Ovary (tissue), 9 donors: Measurements from ENCODE around the gene MEI1. TPM values are rescaled to one million over a fixed set of nuclear protein-coding genes. Genes with fewer than 3 reads are reported as not detected.
"Not testable (repeated sequence)": the region's sequence is repeated elsewhere in the genome, so short reads cannot be mapped to it uniquely, and the experiment has no call there.

Experiments used
- DNase-seq, 5 donors: peaks; one replicate each; pipeline ENCODE4 v3.0.0-alpha.2; 2019 to 2020
- H3K27ac ChIP-seq, 2 donors: fragments of 200-600 bp; one replicate each; pipeline versions ENCODE4 v1.5.1 to v1.8.0; 2019 to 2022
- H3K27me3 ChIP-seq: fragments of 200-600 bp; one replicate; pipeline ENCODE4 v1.8.0; 2022
- H3K36me3 ChIP-seq: fragments of 200-600 bp; sonication (generic); one replicate; pipeline ENCODE4 v1.5.1; 2019
- H3K4me1 ChIP-seq: one replicate; pipeline ENCODE4 v1.8.1; 2013; ENCODE audit warnings: mild to moderate bottlenecking, moderate library complexity; ENCODE audit not compliant: insufficient read depth
- H3K4me3 ChIP-seq: fragments of 200-600 bp; sonication (generic); one replicate; pipeline ENCODE4 v1.5.1; 2017
- H3K9me3 ChIP-seq, 2 donors: fragments of 200-600 bp in 1 of 2; sonication (generic) in 1 of 2; one replicate each; pipeline versions ENCODE4 v1.5.1 to v1.8.1; 2013 to 2019; ENCODE audit warnings: mild to moderate bottlenecking in 1 of 2, moderate library complexity in 1 of 2
- CTCF ChIP-seq, 3 donors: fragments of 450-650 bp in 2 of 3; fragments of 200-600 bp in 1 of 3; IDR thresholded peaks; one replicate each; pipeline versions ENCODE4 v1.5.1 to v1.8.0; 2016 to 2022; ENCODE audit warnings: antibody characterized with exemption in 3 of 3, mild to moderate bottlenecking in 1 of 3
- EP300 ChIP-seq: sonication (generic); formaldehyde crosslinking; IDR thresholded peaks from one replicate; pipeline ENCODE4 v1.6.1; 2017; ENCODE audit warnings: antibody characterized with exemption
- POLR2A ChIP-seq: fragments of 450-650 bp; IDR thresholded peaks from one replicate; pipeline ENCODE4 v1.6.1; 2017; ENCODE audit warnings: antibody characterized with exemption, mild to moderate bottlenecking, moderate library complexity
- WGBS, 3 donors: extraction: QIAGEN DNeasy Blood & Tissue Kit in 1 of 3; methylation state at CpG; one replicate each; pipeline versions ENCODE4 v1.1.5 to v1.1.7; 2013 to 2017; 5-methylcytosine and 5-hydroxymethylcytosine counted together
- intact Hi-C, 4 donors: fragments of 100-400 bp; cut with DNase I; formaldehyde crosslinking; loops; one replicate each; pipeline versions ENCODE4 v1.11.0 to v1.15.1; 2022 to 2023
- polyA plus RNA-seq, 2 donors: library from polyadenylated mRNA; stranded (reverse); fragments of 200-250 nt in 1 of 2; fragments of 350-450 nt in 1 of 2; fragmentation: Illumina TruSeq in 1 of 2; extraction: RNeasy Lipid Tissue Mini Kit (QIAGEN cat#74804) in 1 of 2; gene quantifications; one replicate each; pipeline ENCODE4 v1.2.3, GENCODE V29; 2013 to 2014
- total RNA-seq, 7 donors: library from RNA; depleted of rRNA in 2 of 7; stranded (reverse); fragments of >200 nt in 2 of 7; fragmentation: NEBNext Ultra II Directional in 3 of 7; extraction: Animal tissue kit (Norgen Biotek cat#: 25700) in 3 of 7; gene quantifications; one replicate each; pipeline versions ENCODE4 v1.1.0 to v1.2.4, GENCODE V29; 2016 to 2023
- donor health status: DM: no; HTN: no; CAD: no; lungs with moderate emphysema.
- donor health status: DM: no; HTN: no; CAD: no.
- donor health status: Bipolar disorder and iron deficiency.
- donor health status: DM: yes; HTN: yes; CAD: no.
- donor health status: DM: no; HTN: no; CAD: no.
- donor health status: DM: yes; HTN: yes; CAD: no.

Gene MEI1
- total and polyA plus RNA-seq, 9 donors = 0.25 to 2.6 (median 1.1) TPM

DNA sequence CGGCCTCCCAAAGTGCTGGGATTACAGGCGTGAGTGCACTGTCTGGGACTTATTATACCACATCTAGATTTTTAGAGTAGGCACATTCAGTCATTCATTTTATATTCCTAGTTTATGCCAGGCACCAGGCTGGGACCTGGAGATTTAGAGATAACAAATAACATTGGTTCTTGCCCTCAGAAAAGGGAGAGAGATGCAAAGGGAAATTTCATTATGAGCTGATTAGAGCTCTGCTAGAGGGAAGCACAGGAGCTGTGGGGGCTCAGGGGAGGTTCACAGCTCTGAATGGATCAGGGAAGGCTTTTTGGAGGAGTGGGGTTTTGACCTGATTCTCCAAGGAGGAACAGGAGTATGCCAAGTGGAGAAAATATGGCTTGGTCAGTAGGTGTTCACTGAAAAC is 32.3 kb downstream of the MEI1 start:
- no peaks in the 10 kb centered on the region for H3K36me3 ChIP-seq
- TF ChIP-seq CTCF (IDR thresholded peaks at IDR 0.05) = no peak
- H3K27ac ChIP-seq = no peak overlapping the region
- H3K27me3 ChIP-seq = no peaks in the 10 kb centered on the region
- WGBS, 3 donors = 87 to 91% (median 87%) methylated on average over 2 of the region's 2 CpGs
- no peak for DNase-seq
- H3K4me1 ChIP-seq = no peaks in the 10 kb centered on the region
- no peak overlapping the region for H3K4me3 ChIP-seq
- H3K9me3 ChIP-seq = no peaks in the 10 kb centered on the region
- intact Hi-C loops = no loop called here

DNA sequence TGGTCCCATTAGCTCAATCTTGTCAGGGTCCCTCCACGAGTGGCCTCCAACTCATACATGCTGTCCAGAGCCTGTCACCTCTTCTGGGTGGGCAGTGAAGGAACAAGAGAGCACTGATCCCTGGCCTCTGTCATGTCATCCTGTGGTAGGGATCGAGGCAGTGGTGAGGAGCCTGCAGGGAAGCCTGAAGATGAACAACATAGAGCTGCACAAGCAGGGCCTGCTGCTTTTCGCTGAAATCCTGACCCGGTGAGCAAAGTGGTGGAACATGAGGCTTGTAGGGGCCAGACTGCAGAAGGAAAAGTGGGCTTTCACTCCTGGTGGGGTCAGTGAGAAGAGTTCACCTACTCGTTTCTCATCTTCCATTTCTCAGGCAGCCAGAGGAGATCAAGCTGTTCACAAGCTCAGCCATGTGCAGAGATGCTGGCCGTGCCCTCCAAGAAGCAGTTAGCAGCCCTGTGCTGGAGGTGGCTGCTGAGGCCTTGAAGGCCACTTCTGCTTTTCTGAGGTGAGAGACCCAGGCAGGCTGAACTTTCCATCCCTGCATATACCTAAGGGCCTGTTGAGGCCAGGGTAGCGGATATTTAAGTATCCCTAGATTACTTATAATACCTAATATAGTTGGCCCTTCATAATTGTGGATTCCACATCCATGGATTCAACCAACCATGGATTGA is 32.9 kb downstream of the MEI1 start:
- DNase-seq = no peak
- H3K9me3 ChIP-seq = no peaks in the 10 kb centered on the region
- no peak overlapping the region for H3K27ac ChIP-seq
- H3K4me1 ChIP-seq = no peaks in the 10 kb centered on the region
- no peaks in the 10 kb centered on the region for H3K36me3 ChIP-seq
- 88 to 93% (median 91%) methylated on average over 7 of the region's 7 CpGs for WGBS, 3 donors
- intact Hi-C loops = no loop called here
- no peak for TF ChIP-seq POLR2A
- no peak for TF ChIP-seq CTCF (IDR thresholded peaks at IDR 0.05)
- no peak for TF ChIP-seq EP300
- H3K27me3 ChIP-seq = no peaks in the 10 kb centered on the region
- H3K4me3 ChIP-seq = no peak overlapping the region

GRCh38 chr22:41733241-41733640 is 33.9 kb downstream of the MEI1 start:
- H3K27ac ChIP-seq, H3K36me3 ChIP-seq, H3K4me1 ChIP-seq, H3K4me3 ChIP-seq, intact Hi-C loops, H3K27me3 ChIP-seq, DNase-seq, H3K9me3 ChIP-seq: not testable (repeated sequence)
- WGBS, 3 donors = 96 to 98% (median 96%) methylated on average over 4 of the region's 4 CpGs

DNA sequence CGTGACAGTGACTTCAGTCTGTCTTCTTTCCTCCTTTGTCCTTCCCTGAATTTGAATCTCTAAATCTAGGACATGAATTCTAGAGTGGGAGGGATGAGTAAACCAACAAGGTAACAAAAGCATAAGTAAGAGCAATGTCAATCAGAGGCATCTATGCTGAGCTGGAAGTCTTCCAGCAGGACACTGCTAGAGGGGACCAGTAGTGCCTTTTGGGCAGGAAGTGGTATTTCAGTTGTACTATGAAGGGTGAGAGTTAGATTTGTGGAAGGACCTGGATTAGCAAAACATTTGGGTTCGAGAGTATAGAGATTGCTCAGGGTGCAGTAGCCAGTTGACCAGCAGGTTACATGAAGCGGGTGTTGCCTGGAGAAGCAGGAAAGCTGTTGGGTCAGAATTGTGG is 40.3 kb downstream of the MEI1 start:
- no peaks in the 10 kb centered on the region for H3K4me1 ChIP-seq
- no peak overlapping the region for H3K4me3 ChIP-seq
- TF ChIP-seq POLR2A = no peak
- TF ChIP-seq CTCF (IDR thresholded peaks at IDR 0.05) = no peak
- no peak for TF ChIP-seq EP300
- no peaks in the 10 kb centered on the region for H3K27me3 ChIP-seq
- H3K27ac ChIP-seq = no peak overlapping the region
- no peaks in the 10 kb centered on the region for H3K9me3 ChIP-seq
- 83 to 93% (median 92%) methylated on average over 3 of the region's 3 CpGs for WGBS, 3 donors
- DNase-seq = no peak
- intact Hi-C loops = no loop called here
- no peaks in the 10 kb centered on the region for H3K36me3 ChIP-seq

GRCh38 chr22:41742918-41743317 is 43.6 kb downstream of the MEI1 start:
- H3K4me1 ChIP-seq = no peaks in the 10 kb centered on the region
- no peak overlapping the region for H3K4me3 ChIP-seq
- H3K9me3 ChIP-seq = no peaks in the 10 kb centered on the region
- H3K36me3 ChIP-seq = no peaks in the 10 kb centered on the region
- H3K27ac ChIP-seq = no peak overlapping the region
- WGBS, 3 donors = 42 to 50% (median 47%) methylated on average over 6 of the region's 6 CpGs
- no peaks in the 10 kb centered on the region for H3K27me3 ChIP-seq
- intact Hi-C loops = no loop called here
- no peak for TF ChIP-seq POLR2A
- no peak for TF ChIP-seq EP300
- no peak for TF ChIP-seq CTCF (IDR thresholded peaks at IDR 0.05)
- no peak for DNase-seq
